ENCODE data around the gene FMNL2.

FMNL2 gene

DNA sequence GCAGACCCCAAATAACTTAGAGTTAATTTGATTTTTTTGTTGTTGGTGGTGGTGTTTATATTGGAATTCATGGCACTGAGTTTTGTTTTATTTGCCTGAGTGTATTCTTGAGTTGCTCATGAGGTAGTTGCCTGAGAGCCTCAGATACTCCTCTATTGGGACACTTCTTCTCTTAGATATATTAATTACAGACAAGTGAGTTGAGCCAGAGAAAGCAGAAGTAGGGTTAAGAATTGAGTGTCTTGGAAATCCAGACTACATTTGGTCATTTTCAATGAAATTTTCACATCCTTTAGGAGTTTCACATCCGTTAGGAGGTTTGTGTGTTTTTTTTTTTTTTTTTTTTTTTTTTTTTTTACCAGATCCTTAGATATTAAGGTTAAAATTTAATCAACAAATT, 29.0 kb downstream of the FMNL2 start:
- ATAC-seq, result no peak
- TF ChIP-seq POU6F1 (CRISPR knock-in tag; IDR thresholded peaks at IDR 0.05; ENCODE audit: borderline replicate concordance, low read depth) (no peak), ARNTL (CRISPR knock-in tag; IDR thresholded peaks at IDR 0.05; ENCODE audit: borderline replicate concordance, low read depth) (no peak), TCF4 (CRISPR knock-in tag; IDR thresholded peaks at IDR 0.05; ENCODE audit: borderline replicate concordance) (no peak), ESRRG (CRISPR knock-in tag; IDR thresholded peaks at IDR 0.05) (no peak), CSDC2 (CRISPR knock-in tag; IDR thresholded peaks at IDR 0.05) (no peak), GLIS3 (CRISPR knock-in tag; IDR thresholded peaks at IDR 0.05) (no peak)
- TF ChIP-seq, protein P1, sequence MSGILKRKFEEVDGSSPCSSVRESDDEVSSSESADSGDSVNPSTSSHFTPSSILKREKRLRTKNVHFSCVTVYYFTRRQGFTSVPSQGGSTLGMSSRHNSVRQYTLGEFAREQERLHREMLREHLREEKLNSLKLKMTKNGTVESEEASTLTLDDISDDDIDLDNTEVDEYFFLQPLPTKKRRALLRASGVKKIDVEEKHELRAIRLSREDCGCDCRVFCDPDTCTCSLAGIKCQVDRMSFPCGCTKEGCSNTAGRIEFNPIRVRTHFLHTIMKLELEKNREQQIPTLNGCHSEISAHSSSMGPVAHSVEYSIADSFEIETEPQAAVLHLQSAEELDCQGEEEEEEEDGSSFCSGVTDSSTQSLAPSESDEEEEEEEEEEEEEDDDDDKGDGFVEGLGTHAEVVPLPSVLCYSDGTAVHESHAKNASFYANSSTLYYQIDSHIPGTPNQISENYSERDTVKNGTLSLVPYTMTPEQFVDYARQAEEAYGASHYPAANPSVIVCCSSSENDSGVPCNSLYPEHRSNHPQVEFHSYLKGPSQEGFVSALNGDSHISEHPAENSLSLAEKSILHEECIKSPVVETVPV (CRISPR knock-in tag; IDR thresholded peaks at IDR 0.05), result no peak

DNA sequence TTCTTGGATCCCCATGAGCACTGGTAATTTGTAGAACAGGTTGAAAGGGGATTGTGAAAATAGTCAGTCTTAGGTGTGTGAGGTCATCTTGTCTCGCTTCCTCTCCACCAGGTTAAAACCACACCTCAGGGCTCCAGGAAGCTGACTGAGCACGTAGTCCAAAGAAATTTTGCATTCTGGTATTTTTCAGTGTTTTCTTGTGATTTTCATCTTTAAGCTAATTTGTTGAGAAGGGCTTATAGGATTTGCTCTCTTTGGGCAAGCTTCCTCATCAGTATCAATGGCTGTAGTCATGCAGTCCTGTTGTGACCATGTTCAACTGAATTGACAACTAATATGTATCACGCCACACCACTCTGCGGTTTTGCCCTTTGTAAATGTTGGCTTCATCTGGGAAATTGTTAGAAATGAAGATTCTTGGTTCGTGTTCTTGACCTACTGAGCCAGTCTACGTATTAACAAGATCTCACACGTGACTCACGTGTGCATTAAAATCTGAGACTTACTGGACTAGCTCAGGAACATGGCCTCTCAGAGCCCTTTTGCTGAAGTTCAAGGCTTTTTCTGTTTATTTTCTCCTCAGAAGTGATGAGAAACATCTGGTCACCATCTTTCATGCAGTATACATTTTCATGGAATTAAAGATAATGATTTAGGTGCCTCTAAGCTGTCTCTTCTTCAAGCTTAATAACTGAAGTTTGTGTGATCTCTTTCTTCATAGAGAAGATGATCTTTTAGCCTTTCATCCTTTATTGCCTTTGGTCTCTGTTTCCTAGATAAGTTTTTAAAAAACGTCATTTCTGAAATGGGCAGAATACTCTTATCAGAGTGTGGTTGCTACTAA, 32.8 kb downstream of the FMNL2 start:
- no peak for TF ChIP-seq ZNF70 (CRISPR knock-in tag; IDR thresholded peaks at IDR 0.05)
- TF ChIP-seq ZFP30 (CRISPR knock-in tag; IDR thresholded peaks at IDR 0.05), result no peak
- ATAC-seq, result no peak; the same call in 2 of the 3 replicates

- TF ChIP-seq SNAI2 (CRISPR knock-in tag; IDR thresholded peaks at IDR 0.05), result no peak
- TF ChIP-seq TOX (CRISPR knock-in tag; IDR thresholded peaks at IDR 0.05; ENCODE audit: borderline replicate concordance), result no peak
- no peak for TF ChIP-seq TCF4 (CRISPR knock-in tag; IDR thresholded peaks at IDR 0.05; ENCODE audit: borderline replicate concordance)
- no peak for TF ChIP-seq ZFP3 (CRISPR knock-in tag; IDR thresholded peaks at IDR 0.05)
- TF ChIP-seq PPARA (CRISPR knock-in tag; IDR thresholded peaks at IDR 0.05; ENCODE audit: borderline replicate concordance), result no peak
- no peak for TF ChIP-seq BACH2 (CRISPR knock-in tag; IDR thresholded peaks at IDR 0.05; ENCODE audit: borderline replicate concordance)
- TF ChIP-seq, protein P1 (CRISPR knock-in tag; IDR thresholded peaks at IDR 0.05), result no peak
- TF ChIP-seq ZNF70 (CRISPR knock-in tag; IDR thresholded peaks at IDR 0.05), result no peak
- TF ChIP-seq OSR1 (CRISPR knock-in tag; IDR thresholded peaks at IDR 0.05), result no peak
- TF ChIP-seq ARNTL (CRISPR knock-in tag; IDR thresholded peaks at IDR 0.05; ENCODE audit: borderline replicate concordance, low read depth), result no peak
- no peak for TF ChIP-seq PATZ1 (CRISPR knock-in tag; IDR thresholded peaks at IDR 0.05; ENCODE audit: borderline replicate concordance)
- TF ChIP-seq POU6F1 (CRISPR knock-in tag; IDR thresholded peaks at IDR 0.05; ENCODE audit: borderline replicate concordance, low read depth), result no peak
- peak; percentile 90 for ATAC-seq
These were observed 34.3 kb downstream of the FMNL2 start for GRCh38 chr2:152369176-152369860.

DNA sequence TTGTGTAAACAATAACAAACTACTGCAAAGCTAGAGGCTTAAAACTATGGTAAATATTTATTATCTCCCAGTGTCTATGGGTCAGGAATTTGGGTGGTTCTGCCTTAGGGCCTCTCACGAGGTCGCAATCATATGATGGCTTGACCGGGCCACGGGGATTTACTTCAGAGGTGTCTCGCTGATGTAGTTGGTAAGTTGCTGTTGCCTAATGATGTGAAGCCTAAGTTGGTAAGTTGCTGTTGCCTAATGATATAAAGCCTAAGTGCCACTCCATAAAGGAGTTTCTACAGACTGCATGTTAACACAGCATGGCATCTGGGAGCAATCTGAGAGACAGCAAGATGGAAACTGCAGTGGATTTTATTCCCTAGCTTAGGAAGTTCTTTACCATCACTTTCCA, 35.8 kb downstream of the FMNL2 start:
- TF ChIP-seq TCF4 (CRISPR knock-in tag; IDR thresholded peaks at IDR 0.05; ENCODE audit: borderline replicate concordance) (no peak), ZNF565 (CRISPR knock-in tag; conservative IDR thresholded peaks at IDR 0.05; ENCODE audit: low read depth) (no peak), GLIS3 (CRISPR knock-in tag; IDR thresholded peaks at IDR 0.05) (no peak), ZC3H10 (CRISPR knock-in tag; IDR thresholded peaks at IDR 0.05) (no peak), ZNF70 (CRISPR knock-in tag; IDR thresholded peaks at IDR 0.05) (no peak), ARNTL (CRISPR knock-in tag; IDR thresholded peaks at IDR 0.05; ENCODE audit: borderline replicate concordance, low read depth) (no peak), ZFP30 (CRISPR knock-in tag; IDR thresholded peaks at IDR 0.05) (no peak), BACH2 (CRISPR knock-in tag; IDR thresholded peaks at IDR 0.05; ENCODE audit: borderline replicate concordance) (no peak), SNAI2 (CRISPR knock-in tag; IDR thresholded peaks at IDR 0.05) (no peak), ZFP3 (CRISPR knock-in tag; IDR thresholded peaks at IDR 0.05) (no peak), CSDC2 (CRISPR knock-in tag; IDR thresholded peaks at IDR 0.05) (no peak), ESRRG (CRISPR knock-in tag; IDR thresholded peaks at IDR 0.05) (no peak)
- TF ChIP-seq, protein P1 (CRISPR knock-in tag; IDR thresholded peaks at IDR 0.05), result no peak
- ATAC-seq, result no peak
